Astrocyte (in vitro differentiated cells and primary cell): ENCODE measurements around the gene BTRC. TPM values are rescaled to one million over a fixed set of nuclear protein-coding genes. Genes with fewer than 3 reads are reported as not detected.

Experiments used
- DNase-seq: peaks from one replicate; pipeline ENCODE4 v3.0.0-alpha.2; 2010; ENCODE audit warnings: low read depth
- FAIRE-seq: peaks from 2 replicates; lab custom pipeline; 2011; peaks lifted over from hg19 to GRCh38; lab: Jason Lieb, UNC
- H2AFZ ChIP-seq: 2 replicates; pipeline ENCODE4 v1.6.0; 2012; ENCODE audit warnings: low read depth, low read length, inconsistent platforms
- H3K27ac ChIP-seq: 2 replicates; pipeline ENCODE4 v1.5.1; 2011; ENCODE audit warnings: low read depth, low read length, inconsistent platforms
- H3K27me3 ChIP-seq: 2 replicates; pipeline ENCODE4 v1.6.0; 2011; ENCODE audit warnings: low read length, inconsistent platforms; ENCODE audit not compliant: insufficient read depth
- H3K36me3 ChIP-seq: 2 replicates; pipeline ENCODE4 v1.5.1; 2011; ENCODE audit warnings: low read length, inconsistent platforms; ENCODE audit not compliant: insufficient read depth
- H3K4me1 ChIP-seq: 2 replicates; pipeline ENCODE4 v1.5.1; 2011; ENCODE audit warnings: low read length, inconsistent platforms; ENCODE audit not compliant: insufficient read depth
- H3K4me2 ChIP-seq: 2 replicates; pipeline ENCODE4 v1.6.0; 2012; ENCODE audit warnings: low read length, inconsistent platforms
- H3K4me3 ChIP-seq: 2 replicates; pipeline ENCODE4 v1.5.1; 2011; ENCODE audit warnings: low read depth, mild to moderate bottlenecking, low read length, inconsistent platforms; ENCODE audit not compliant: insufficient read depth
- H3K79me2 ChIP-seq: 2 replicates; pipeline ENCODE4 v1.6.0; 2012; ENCODE audit warnings: mild to moderate bottlenecking, low read length, inconsistent platforms; ENCODE audit not compliant: insufficient read depth
- H3K9ac ChIP-seq: 2 replicates; pipeline ENCODE4 v1.6.0; 2012; ENCODE audit warnings: mild to moderate bottlenecking, low read length, inconsistent platforms
- H3K9me3 ChIP-seq: 2 replicates; pipeline ENCODE4 v1.5.1; 2012; ENCODE audit warnings: low read depth, mild to moderate bottlenecking, low read length, inconsistent platforms; ENCODE audit not compliant: insufficient read depth
- H4K20me1 ChIP-seq: 2 replicates; pipeline ENCODE4 v1.6.0; 2012; ENCODE audit warnings: low read length, inconsistent platforms; ENCODE audit not compliant: insufficient read depth
- H3K27ac Mint-ChIP-seq: one replicate; pipeline ENCODE4 v1.8.0; 2021; ENCODE audit warnings: mild to moderate bottlenecking, mixed read lengths; ENCODE audit not compliant: unreplicated experiment
- H3K27me3 Mint-ChIP-seq: one replicate; pipeline ENCODE4 v1.8.0; 2021; ENCODE audit warnings: low read depth, mixed read lengths; ENCODE audit not compliant: unreplicated experiment
- H3K36me3 Mint-ChIP-seq: one replicate; pipeline ENCODE4 v1.8.0; 2021; ENCODE audit warnings: low read depth, mixed read lengths; ENCODE audit not compliant: unreplicated experiment
- H3K4me1 Mint-ChIP-seq: one replicate; pipeline ENCODE4 v1.8.0; 2021; ENCODE audit warnings: low read depth, mixed read lengths; ENCODE audit not compliant: unreplicated experiment
- H3K4me3 Mint-ChIP-seq: one replicate; pipeline ENCODE4 v1.8.0; 2021; ENCODE audit warnings: mild to moderate bottlenecking, moderate library complexity, mixed read lengths; ENCODE audit not compliant: unreplicated experiment
- H3K9me3 Mint-ChIP-seq: one replicate; pipeline ENCODE4 v1.8.0; 2021; ENCODE audit warnings: mild to moderate bottlenecking, mixed read lengths; ENCODE audit not compliant: unreplicated experiment
- CTCF ChIP-seq: IDR thresholded peaks from 2 replicates; pipeline ENCODE4 v1.5.1; 2011; ENCODE audit warnings: low read depth, mild to moderate bottlenecking, inconsistent platforms, low read length, moderate library complexity; ENCODE audit not compliant: insufficient read depth
- EZH2 ChIP-seq: IDR thresholded peaks from 2 replicates; pipeline ENCODE4 v1.6.1; 2012; ENCODE audit warnings: mild to moderate bottlenecking, low read length, inconsistent platforms; ENCODE audit not compliant: insufficient read depth
- total RNA-seq: library from RNA; stranded (reverse); gene quantifications from 2 replicates; pipeline ENCODE4 v1.2.1, GENCODE V29; 2021

The BTRC gene
- total RNA-seq, 1 donor from 2014 or later, result 33.3 TPM

GRCh38 chr10:101493782-101494281, 139.9 kb downstream of the BTRC start:
- Histone ChIP-seq H4K20me1 (peaks cover 9% of the 10 kb centered on the region), H3K4me3 (no peak overlapping the region), H3K79me2 (no peaks in the 10 kb centered on the region), H3K36me3 (no peaks in the 10 kb centered on the region), H3K4me2 (no peak overlapping the region), H3K9ac (no peak overlapping the region), H2AFZ (no peak overlapping the region), H3K27me3 (no peaks in the 10 kb centered on the region), H3K27ac (no peak overlapping the region), H3K4me1 (no peaks in the 10 kb centered on the region), H3K9me3 (no peaks in the 10 kb centered on the region)
- H3K4me1 Mint-ChIP-seq, result peaks cover 7% of the 10 kb centered on the region
- no peak overlapping the region for H3K4me3 Mint-ChIP-seq
- FAIRE-seq (no peak), DNase-seq (no peak)
- H3K9me3 Mint-ChIP-seq, result no peaks in the 10 kb centered on the region
- H3K36me3 Mint-ChIP-seq, result peaks cover 4% of the 10 kb centered on the region
- H3K27me3 Mint-ChIP-seq, result no peaks in the 10 kb centered on the region
- no peak for TF ChIP-seq EZH2
- no peak for TF ChIP-seq CTCF
- no peak overlapping the region for H3K27ac Mint-ChIP-seq

- H3K27me3 Mint-ChIP-seq, result no peaks in the 10 kb centered on the region
- Histone ChIP-seq H3K27me3 (no peaks in the 10 kb centered on the region), H3K27ac (no peak overlapping the region), H3K36me3 (no peaks in the 10 kb centered on the region), H3K4me3 (no peak overlapping the region), H3K79me2 (no peaks in the 10 kb centered on the region), H3K9ac (no peak overlapping the region), H3K4me1 (no peaks in the 10 kb centered on the region), H2AFZ (no peak overlapping the region), H3K9me3 (no peaks in the 10 kb centered on the region), H3K4me2 (no peak overlapping the region), H4K20me1 (peaks cover 9% of the 10 kb centered on the region)
- H3K9me3 Mint-ChIP-seq, result no peaks in the 10 kb centered on the region
- no peak overlapping the region for H3K27ac Mint-ChIP-seq
- peaks cover 4% of the 10 kb centered on the region for H3K36me3 Mint-ChIP-seq
- H3K4me3 Mint-ChIP-seq, result no peak overlapping the region
- DNase-seq (no peak), FAIRE-seq (no peak)
- no peak for TF ChIP-seq CTCF
- TF ChIP-seq EZH2, result no peak
- peaks cover 5% of the 10 kb centered on the region for H3K4me1 Mint-ChIP-seq
Observed at GRCh38 chr10:101494650-101495049, 140.7 kb downstream of the BTRC start.

- no peak overlapping the region for H3K4me2 ChIP-seq
- Mint-ChIP-seq H3K36me3 (peaks cover 4% of the 10 kb centered on the region), H3K9me3 (no peaks in the 10 kb centered on the region), H3K4me1 (peaks cover 5% of the 10 kb centered on the region), H3K4me3 (no peak overlapping the region), H3K27me3 (no peaks in the 10 kb centered on the region), H3K27ac (no peak overlapping the region)
- no peaks in the 10 kb centered on the region for H3K36me3 ChIP-seq
- H2AFZ ChIP-seq, result no peak overlapping the region
- H3K79me2 ChIP-seq, result no peaks in the 10 kb centered on the region
- H3K4me1 ChIP-seq, result no peaks in the 10 kb centered on the region
- TF ChIP-seq EZH2, result no peak
- TF ChIP-seq CTCF, result peak; percentile 15
- FAIRE-seq, result no peak
- H3K27ac ChIP-seq, result no peak overlapping the region
- H3K4me3 ChIP-seq, result no peak overlapping the region
- H4K20me1 ChIP-seq, result peaks cover 7% of the 10 kb centered on the region
- no peaks in the 10 kb centered on the region for H3K9me3 ChIP-seq
- H3K27me3 ChIP-seq, result no peaks in the 10 kb centered on the region
- H3K9ac ChIP-seq, result no peak overlapping the region
- no peak for DNase-seq
Observed at GRCh38 chr10:101495324-101495925, 141.5 kb downstream of the BTRC start.
